GM12878 (cell line): ENCODE measurements around the gene AP1AR. TPM values are rescaled to one million over a fixed set of nuclear protein-coding genes. Genes with fewer than 3 reads are reported as not detected.

ENCODE experiments used
- BHLHE40 ChIP-seq, 2 experiments: fragments of 450-650 bp in 1 of 2; IDR thresholded peaks; 2 replicates each; pipeline ENCODE4 v1.6.1; 2011 to 2017; ENCODE audit warnings: low read depth in 2 of 2, borderline replicate concordance in 1 of 2, improper control_type of control experiment in 1 of 2, low read length in 1 of 2, mild to moderate bottlenecking in 1 of 2
- CBX3 ChIP-seq: fragments of 200-600 bp; sonication (generic); IDR thresholded peaks from 2 replicates; pipeline ENCODE4 v1.6.1; 2016; ENCODE audit warnings: low read depth, borderline replicate concordance
- CEBPB ChIP-seq, 2 experiments: fragments of 150-350 bp in 1 of 2; IDR thresholded peaks; 2 replicates each; pipeline ENCODE4 v1.6.1; 2012 to 2014; ENCODE audit warnings: low read depth in 2 of 2, low read length in 2 of 2, borderline replicate concordance in 1 of 2, inconsistent platforms in 1 of 2
- CHD1 ChIP-seq: IDR thresholded peaks from 2 replicates; pipeline ENCODE4 v1.6.1; 2012; ENCODE audit warnings: low read depth, low read length, improper control_type of control experiment
- EGR1 ChIP-seq, 2 experiments: IDR thresholded peaks; 1 replicate in 1 of 2; 2 replicates in 1 of 2; pipeline ENCODE4 v1.6.1; 2011 to 2012; ENCODE audit warnings: low read depth in 2 of 2, low read length in 2 of 2, borderline replicate concordance in 1 of 2, mild to moderate bottlenecking in 1 of 2, moderate library complexity in 1 of 2
- ELK1 ChIP-seq: IDR thresholded peaks from 2 replicates; pipeline ENCODE4 v1.6.1; 2012; ENCODE audit warnings: low read depth, low read length, improper control_type of control experiment
- ETV6 ChIP-seq, 2 experiments: fragments of 450-650 bp in 1 of 2; IDR thresholded peaks in 1 of 2; conservative IDR thresholded peaks in 1 of 2; 2 replicates each; pipeline ENCODE4 v1.6.1; 2014; ENCODE audit warnings: antibody characterized with exemption in 1 of 2, borderline replicate concordance in 1 of 2, low read depth in 1 of 2, mild to moderate bottlenecking in 1 of 2, moderate library complexity in 1 of 2
- MYB ChIP-seq: fragments of 150-350 bp; IDR thresholded peaks from 2 replicates; pipeline ENCODE4 v1.6.1; 2014; ENCODE audit warnings: mild to moderate bottlenecking, low read depth, low read length, borderline replicate concordance
- NBN ChIP-seq: fragments of 450-650 bp; IDR thresholded peaks from 2 replicates; pipeline ENCODE4 v1.6.1; 2016
- POLR2A ChIP-seq: IDR thresholded peaks from 2 replicates; pipeline ENCODE4 v1.6.1; 2011; ENCODE audit warnings: low read depth, mild to moderate bottlenecking, low read length
- POLR2AphosphoS5 ChIP-seq: IDR thresholded peaks from 2 replicates; pipeline ENCODE4 v1.6.1; 2011; ENCODE audit warnings: mild to moderate bottlenecking, low read length, inconsistent platforms
- POU2F2 ChIP-seq: IDR thresholded peaks from 3 replicates; pipeline ENCODE4 v1.6.1; 2011; ENCODE audit warnings: low read depth, mild to moderate bottlenecking, low read length, borderline replicate concordance
- SIX5 ChIP-seq: IDR thresholded peaks from 2 replicates; pipeline ENCODE4 v1.6.1; 2011; ENCODE audit warnings: mild to moderate bottlenecking, low read depth, low read length, moderate library complexity; ENCODE audit not compliant: severe bottlenecking
- SRF ChIP-seq, 2 experiments: IDR thresholded peaks; 2 replicates each; pipeline ENCODE4 v1.6.1; 2011; ENCODE audit warnings: low read depth in 2 of 2, low read length in 2 of 2, mild to moderate bottlenecking in 1 of 2, moderate library complexity in 1 of 2
- SUPT20H ChIP-seq: IDR thresholded peaks from 2 replicates; pipeline ENCODE4 v1.6.1; 2011; ENCODE audit warnings: low read depth, mild to moderate bottlenecking, low read length, moderate library complexity, borderline replicate concordance; ENCODE audit not compliant: control insufficient read depth
- SUZ12 ChIP-seq: fragments of 200-600 bp; sonication (generic); IDR thresholded peaks from one replicate; pipeline ENCODE4 v1.6.1; 2018; ENCODE audit warnings: antibody characterized with exemption, mild to moderate bottlenecking; ENCODE audit not compliant: unreplicated experiment
- ZBTB40 ChIP-seq: fragments of 450-650 bp; IDR thresholded peaks from 2 replicates; pipeline ENCODE4 v1.6.1; 2016; ENCODE audit warnings: mild to moderate bottlenecking, moderate library complexity, borderline replicate concordance
- ZZZ3 ChIP-seq: IDR thresholded peaks from 2 replicates; pipeline ENCODE4 v1.6.1; 2011; ENCODE audit warnings: low read depth; ENCODE audit not compliant: control insufficient read depth, insufficient read length
- polyA plus RNA-seq, 11 experiments: library from polyadenylated mRNA; depleted of rRNA in 4 of 11; unstranded in 6 of 11; stranded (reverse) in 5 of 11; fragments of >200 nt; fragmentation: Nextera tagmentation in 4 of 11; fragmentation: Illumina TruSeq in 1 of 11; extraction: Ambion mirVana in 4 of 11; extraction: Trizol in 1 of 11; gene quantifications; 1 replicate in 1 of 11; 2 replicates in 10 of 11; pipeline versions ENCODE4 v1.2.1 to v1.2.3, GENCODE V29; 2011 to 2016; ENCODE audit warnings: inconsistent platforms in 2 of 11, missing spikeins in 2 of 11, low read depth in 1 of 11
- total RNA-seq, 4 experiments: library from RNA; depleted of rRNA in 3 of 4; stranded (reverse); fragments of >200 nt in 3 of 4; fragmentation: Illumina TruSeq in 1 of 4; extraction: Trizol in 1 of 4; gene quantifications; 2 replicates each; pipeline versions ENCODE4 v1.2.1 to v1.2.3, GENCODE V29; 2013 to 2021
- TF ChIP-seq, protein P1 (sequence below): fragments of 450-650 bp; IDR thresholded peaks from 2 replicates; pipeline ENCODE4 v1.6.1; 2017; ENCODE audit warnings: mild to moderate bottlenecking
- TF ChIP-seq, protein P2 (sequence below): IDR thresholded peaks from 2 replicates; pipeline ENCODE4 v1.6.1; 2011; ENCODE audit warnings: mild to moderate bottlenecking, low read depth, low read length, moderate library complexity; ENCODE audit not compliant: insufficient replicate concordance

The AP1AR gene
- total and polyA plus RNA-seq, 10 of the 15 experiments (the other 5 are each of a cell fraction or from before 2014, with no cell fraction given), result 5.6 to 29.1 (median 16.3) TPM

DNA sequence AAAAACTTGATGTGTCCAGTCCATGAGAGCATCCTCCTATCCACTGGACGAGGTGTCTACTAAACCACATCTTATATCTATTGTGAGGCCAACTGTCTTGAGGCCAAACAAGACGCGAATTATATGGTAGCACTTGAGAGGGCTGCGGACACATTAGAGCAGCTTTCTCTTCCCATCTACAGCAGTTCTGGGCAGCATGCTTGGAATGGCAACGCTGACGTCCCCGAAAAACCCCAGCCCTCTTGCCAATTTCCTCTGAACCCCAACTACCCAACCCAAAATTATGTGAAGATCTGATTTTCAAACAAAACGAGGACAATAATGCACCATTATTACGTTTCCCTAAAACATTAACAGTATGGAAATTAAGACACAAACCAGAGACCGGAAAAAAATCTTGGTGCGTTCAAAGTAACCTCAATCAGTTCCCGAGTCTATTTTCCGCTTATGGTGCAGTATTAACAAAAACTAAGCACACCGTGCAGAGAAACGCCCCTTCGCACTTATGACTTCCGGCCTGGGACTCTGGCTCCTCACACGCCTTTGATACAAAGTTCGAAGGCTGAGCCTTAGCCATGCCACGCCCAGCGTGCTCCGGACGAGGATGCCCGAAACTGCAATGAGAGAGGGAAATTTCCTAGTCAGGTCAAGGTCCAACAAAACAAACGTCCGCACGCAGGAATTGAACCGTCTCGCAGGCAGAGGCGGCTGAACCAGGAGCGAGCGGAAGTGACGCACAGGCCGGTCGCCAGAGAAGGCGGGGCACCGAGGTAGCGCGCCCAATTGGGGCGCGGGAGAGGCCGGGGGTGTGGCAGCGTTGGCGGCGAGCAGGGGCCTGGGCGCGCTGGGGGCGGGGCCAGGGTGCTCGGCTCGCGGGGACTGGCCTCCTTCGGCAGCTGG, 458 bp upstream of the AP1AR start (continued):
- TF ChIP-seq ZBTB40 (peak; percentile 92), ELK1 (peak; percentile 62), EGR1 (IDR thresholded peaks at IDR 0.05; ENCODE audit: borderline replicate concordance in 1 of 2, low read depth in 2 of 2, low read length in 2 of 2) (peak in 1 of 2 experiments; percentile 28; a peak in 1 of 3 replicates), POLR2AphosphoS5 (no peak), BHLHE40 (IDR thresholded peaks at IDR 0.05; ENCODE audit: borderline replicate concordance in 1 of 2, low read depth in 2 of 2, low read length in 1 of 2) (no peak), POLR2A (no peak), SUPT20H (no peak), SUZ12 (no peak), MYB (no peak), CEBPB (IDR thresholded peaks at IDR 0.05; ENCODE audit: borderline replicate concordance in 1 of 2, low read depth in 2 of 2, low read length in 2 of 2) (no peak; a peak in 1 of 4 replicates), NBN (peak; percentile 68; the same call in 1 of the 2 replicates), CBX3 (no peak), SIX5 (no peak), CHD1 (no peak), POU2F2 (no peak), ZZZ3 (no peak), ETV6 (conservative IDR thresholded peaks at IDR 0.05 in 1 of 2, IDR thresholded peaks at IDR 0.05 in 1 of 2; ENCODE audit: borderline replicate concordance in 1 of 2, low read depth in 1 of 2) (no peak; a peak in 1 of 4 replicates), SRF (IDR thresholded peaks at IDR 0.05; ENCODE audit: low read depth in 2 of 2, low read length in 2 of 2) (peak in 1 of 2 experiments; percentile 39; a peak in 1 of 4 replicates)
- TF ChIP-seq, protein P1, sequence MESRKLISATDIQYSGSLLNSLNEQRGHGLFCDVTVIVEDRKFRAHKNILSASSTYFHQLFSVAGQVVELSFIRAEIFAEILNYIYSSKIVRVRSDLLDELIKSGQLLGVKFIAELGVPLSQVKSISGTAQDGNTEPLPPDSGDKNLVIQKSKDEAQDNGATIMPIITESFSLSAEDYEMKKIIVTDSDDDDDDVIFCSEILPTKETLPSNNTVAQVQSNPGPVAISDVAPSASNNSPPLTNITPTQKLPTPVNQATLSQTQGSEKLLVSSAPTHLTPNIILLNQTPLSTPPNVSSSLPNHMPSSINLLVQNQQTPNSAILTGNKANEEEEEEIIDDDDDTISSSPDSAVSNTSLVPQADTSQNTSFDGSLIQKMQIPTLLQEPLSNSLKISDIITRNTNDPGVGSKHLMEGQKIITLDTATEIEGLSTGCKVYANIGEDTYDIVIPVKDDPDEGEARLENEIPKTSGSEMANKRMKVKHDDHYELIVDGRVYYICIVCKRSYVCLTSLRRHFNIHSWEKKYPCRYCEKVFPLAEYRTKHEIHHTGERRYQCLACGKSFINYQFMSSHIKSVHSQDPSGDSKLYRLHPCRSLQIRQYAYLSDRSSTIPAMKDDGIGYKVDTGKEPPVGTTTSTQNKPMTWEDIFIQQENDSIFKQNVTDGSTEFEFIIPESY, result no peak
- TF ChIP-seq, protein P2, sequence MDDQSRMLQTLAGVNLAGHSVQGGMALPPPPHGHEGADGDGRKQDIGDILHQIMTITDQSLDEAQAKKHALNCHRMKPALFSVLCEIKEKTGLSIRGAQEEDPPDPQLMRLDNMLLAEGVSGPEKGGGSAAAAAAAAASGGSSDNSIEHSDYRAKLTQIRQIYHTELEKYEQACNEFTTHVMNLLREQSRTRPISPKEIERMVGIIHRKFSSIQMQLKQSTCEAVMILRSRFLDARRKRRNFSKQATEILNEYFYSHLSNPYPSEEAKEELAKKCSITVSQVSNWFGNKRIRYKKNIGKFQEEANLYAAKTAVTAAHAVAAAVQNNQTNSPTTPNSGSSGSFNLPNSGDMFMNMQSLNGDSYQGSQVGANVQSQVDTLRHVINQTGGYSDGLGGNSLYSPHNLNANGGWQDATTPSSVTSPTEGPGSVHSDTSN, result peak; percentile 14
